ENCODE results near the gene SCAI.
"Not testable (repeated sequence)": the region's sequence is repeated elsewhere in the genome, so short reads cannot be mapped to it uniquely, and the experiment has no call there.

Gene SCAI

GRCh38 chr9:124939944-124940343 is 203.4 kb downstream of the SCAI start:
- Histone ChIP-seq H3K9ac (ENCODE audit: low read length) (peak overlapping the region; percentile 100), H3K4me3 (ENCODE audit: low read length) (peak overlapping the region; percentile 100), H3K9me3 (ENCODE audit: control insufficient read depth, low read length) (no peaks in the 10 kb centered on the region), H3K36me3 (ENCODE audit: control insufficient read depth, insufficient read depth, low read length, severe bottlenecking) (peaks cover 19% of the 10 kb centered on the region), H3K4me1 (ENCODE audit: control insufficient read depth, insufficient read depth, low read length) (peaks cover 20% of the 10 kb centered on the region), H3K27me3 (replicated peaks; ENCODE audit: control insufficient read depth, insufficient read depth, low read length) (no peaks in the 10 kb centered on the region)
- no peak for DNase-seq (ENCODE audit: low read depth)

GRCh38 chr9:124934290-124934689 is 209.0 kb downstream of the SCAI start:
- no peaks in the 10 kb centered on the region for H3K27me3 ChIP-seq (replicated peaks; ENCODE audit: control insufficient read depth, insufficient read depth, low read length)
- H3K9me3 ChIP-seq (ENCODE audit: control insufficient read depth, low read length): no peaks in the 10 kb centered on the region
- H3K36me3 ChIP-seq (ENCODE audit: control insufficient read depth, insufficient read depth, low read length, severe bottlenecking): peaks cover 61% of the 10 kb centered on the region
- no peak overlapping the region for H3K9ac ChIP-seq (ENCODE audit: low read length)
- peak; percentile 21 for DNase-seq (ENCODE audit: low read depth)
- no peak overlapping the region for H3K4me3 ChIP-seq (ENCODE audit: low read length)
- peaks cover 7% of the 10 kb centered on the region for H3K4me1 ChIP-seq (ENCODE audit: control insufficient read depth, insufficient read depth, low read length)

GRCh38 chr9:124932333-124932732 is 211.0 kb downstream of the SCAI start:
- H3K36me3 ChIP-seq (ENCODE audit: control insufficient read depth, insufficient read depth, low read length, severe bottlenecking): peaks cover 72% of the 10 kb centered on the region
- H3K4me1 ChIP-seq (ENCODE audit: control insufficient read depth, insufficient read depth, low read length): no peaks in the 10 kb centered on the region
- H3K9me3 ChIP-seq (ENCODE audit: control insufficient read depth, low read length): no peaks in the 10 kb centered on the region
- H3K4me3 ChIP-seq (ENCODE audit: low read length): no peak overlapping the region
- H3K27me3 ChIP-seq (replicated peaks; ENCODE audit: control insufficient read depth, insufficient read depth, low read length): no peaks in the 10 kb centered on the region
- H3K9ac ChIP-seq (ENCODE audit: low read length): no peak overlapping the region
- DNase-seq (ENCODE audit: low read depth): no peak

- Histone ChIP-seq H3K9ac (ENCODE audit: low read length) (no peak overlapping the region), H3K36me3 (ENCODE audit: control insufficient read depth, insufficient read depth, low read length, severe bottlenecking) (peaks cover 76% of the 10 kb centered on the region), H3K4me1 (ENCODE audit: control insufficient read depth, insufficient read depth, low read length) (no peaks in the 10 kb centered on the region), H3K4me3 (ENCODE audit: low read length) (no peak overlapping the region), H3K27me3 (replicated peaks; ENCODE audit: control insufficient read depth, insufficient read depth, low read length) (no peaks in the 10 kb centered on the region), H3K9me3 (ENCODE audit: control insufficient read depth, low read length) (no peaks in the 10 kb centered on the region)
- no peak for DNase-seq (ENCODE audit: low read depth)
Observed at GRCh38 chr9:124929464-124929863, 213.9 kb downstream of the SCAI start.

GRCh38 chr9:124928116-124928515 is 215.2 kb downstream of the SCAI start:
- Histone ChIP-seq H3K9me3 (ENCODE audit: control insufficient read depth, low read length) (no peaks in the 10 kb centered on the region), H3K4me1 (ENCODE audit: control insufficient read depth, insufficient read depth, low read length) (no peaks in the 10 kb centered on the region), H3K36me3 (ENCODE audit: control insufficient read depth, insufficient read depth, low read length, severe bottlenecking) (peaks cover 73% of the 10 kb centered on the region), H3K4me3 (ENCODE audit: low read length) (no peak overlapping the region), H3K27me3 (replicated peaks; ENCODE audit: control insufficient read depth, insufficient read depth, low read length) (no peaks in the 10 kb centered on the region), H3K9ac (ENCODE audit: low read length) (no peak overlapping the region)
- no peak for DNase-seq (ENCODE audit: low read depth)

- not testable (repeated sequence) for H3K9me3 ChIP-seq (ENCODE audit: control insufficient read depth, low read length); H3K4me1 ChIP-seq (ENCODE audit: control insufficient read depth, insufficient read depth, low read length); H3K27me3 ChIP-seq (replicated peaks; ENCODE audit: control insufficient read depth, insufficient read depth, low read length); H3K4me3 ChIP-seq (ENCODE audit: low read length); DNase-seq (ENCODE audit: low read depth); H3K9ac ChIP-seq (ENCODE audit: low read length)
- peaks cover 59% of the 10 kb centered on the region for H3K36me3 ChIP-seq (ENCODE audit: control insufficient read depth, insufficient read depth, low read length, severe bottlenecking)
Observed at GRCh38 chr9:124920394-124920793, 222.9 kb downstream of the SCAI start.

- Histone ChIP-seq H3K4me3 (ENCODE audit: low read length) (no peak overlapping the region), H3K27me3 (replicated peaks; ENCODE audit: control insufficient read depth, insufficient read depth, low read length) (no peaks in the 10 kb centered on the region), H3K36me3 (ENCODE audit: control insufficient read depth, insufficient read depth, low read length, severe bottlenecking) (peaks cover 66% of the 10 kb centered on the region), H3K9me3 (ENCODE audit: control insufficient read depth, low read length) (no peaks in the 10 kb centered on the region), H3K4me1 (ENCODE audit: control insufficient read depth, insufficient read depth, low read length) (peaks cover 3% of the 10 kb centered on the region), H3K9ac (ENCODE audit: low read length) (no peak overlapping the region)
- DNase-seq (ENCODE audit: low read depth): no peak
Observed at GRCh38 chr9:124914753-124915405, 228.4 kb downstream of the SCAI start.

- H3K9ac ChIP-seq (ENCODE audit: low read length): no peak overlapping the region
- no peak for DNase-seq (ENCODE audit: low read depth)
Observed at GRCh38 chr9:124913378-124913777, 229.9 kb downstream of the SCAI start.

GRCh38 chr9:124911766-124912165 is 231.6 kb downstream of the SCAI start:
- Histone ChIP-seq H3K4me3 (ENCODE audit: low read length) (no peak overlapping the region), H3K36me3 (ENCODE audit: control insufficient read depth, insufficient read depth, low read length, severe bottlenecking) (peaks cover 63% of the 10 kb centered on the region), H3K4me1 (ENCODE audit: control insufficient read depth, insufficient read depth, low read length) (peaks cover 9% of the 10 kb centered on the region), H3K27me3 (replicated peaks; ENCODE audit: control insufficient read depth, insufficient read depth, low read length) (no peaks in the 10 kb centered on the region), H3K9me3 (ENCODE audit: control insufficient read depth, low read length) (no peaks in the 10 kb centered on the region), H3K9ac (ENCODE audit: low read length) (no peak overlapping the region)
- DNase-seq (ENCODE audit: low read depth): no peak

More at GRCh38 chr9:124913378-124913777, 229.9 kb downstream of the SCAI start:
- peaks cover 6% of the 10 kb centered on the region for H3K4me1 ChIP-seq (ENCODE audit: control insufficient read depth, insufficient read depth, low read length)
- H3K4me3 ChIP-seq (ENCODE audit: low read length): no peak overlapping the region
- H3K27me3 ChIP-seq (replicated peaks; ENCODE audit: control insufficient read depth, insufficient read depth, low read length): no peaks in the 10 kb centered on the region
- H3K9me3 ChIP-seq (ENCODE audit: control insufficient read depth, low read length): no peaks in the 10 kb centered on the region
- peaks cover 52% of the 10 kb centered on the region for H3K36me3 ChIP-seq (ENCODE audit: control insufficient read depth, insufficient read depth, low read length, severe bottlenecking)

- Histone ChIP-seq H3K9me3 (ENCODE audit: control insufficient read depth, low read length) (no peaks in the 10 kb centered on the region), H3K27me3 (replicated peaks; ENCODE audit: control insufficient read depth, insufficient read depth, low read length) (no peaks in the 10 kb centered on the region), H3K4me1 (ENCODE audit: control insufficient read depth, insufficient read depth, low read length) (peaks cover 9% of the 10 kb centered on the region), H3K4me3 (ENCODE audit: low read length) (no peak overlapping the region), H3K9ac (ENCODE audit: low read length) (no peak overlapping the region), H3K36me3 (ENCODE audit: control insufficient read depth, insufficient read depth, low read length, severe bottlenecking) (peaks cover 44% of the 10 kb centered on the region)
- no peak for DNase-seq (ENCODE audit: low read depth)
Observed at GRCh38 chr9:124908098-124908497, 235.2 kb downstream of the SCAI start.

GRCh38 chr9:124906966-124907365 is 236.4 kb downstream of the SCAI start:
- H3K9ac ChIP-seq (ENCODE audit: low read length): no peak overlapping the region
- DNase-seq (ENCODE audit: low read depth): no peak
- H3K36me3 ChIP-seq (ENCODE audit: control insufficient read depth, insufficient read depth, low read length, severe bottlenecking): peaks cover 33% of the 10 kb centered on the region
- H3K4me3 ChIP-seq (ENCODE audit: low read length): no peak overlapping the region
- H3K9me3 ChIP-seq (ENCODE audit: control insufficient read depth, low read length): no peaks in the 10 kb centered on the region
- no peaks in the 10 kb centered on the region for H3K27me3 ChIP-seq (replicated peaks; ENCODE audit: control insufficient read depth, insufficient read depth, low read length)
- H3K4me1 ChIP-seq (ENCODE audit: control insufficient read depth, insufficient read depth, low read length): peaks cover 9% of the 10 kb centered on the region

- H3K4me1 ChIP-seq (ENCODE audit: control insufficient read depth, insufficient read depth, low read length): peaks cover 5% of the 10 kb centered on the region
- H3K9ac ChIP-seq (ENCODE audit: low read length): no peak overlapping the region
- no peak overlapping the region for H3K4me3 ChIP-seq (ENCODE audit: low read length)
- peaks cover 44% of the 10 kb centered on the region for H3K36me3 ChIP-seq (ENCODE audit: control insufficient read depth, insufficient read depth, low read length, severe bottlenecking)
- H3K27me3 ChIP-seq (replicated peaks; ENCODE audit: control insufficient read depth, insufficient read depth, low read length): no peaks in the 10 kb centered on the region
- DNase-seq (ENCODE audit: low read depth): no peak
- no peaks in the 10 kb centered on the region for H3K9me3 ChIP-seq (ENCODE audit: control insufficient read depth, low read length)
Observed at GRCh38 chr9:124899845-124900244, 243.5 kb downstream of the SCAI start.

All from adipocyte (in vitro differentiated cells).